ENCODE results near the gene EIF4G3.

GRCh38 chr1:20821466-20821865 is 355.2 kb downstream of the EIF4G3 start:
- TF ChIP-seq CTCF (IDR thresholded peaks at IDR 0.05; ENCODE audit: low read length), result no peak
- no peak for TF ChIP-seq EZH2 (IDR thresholded peaks at IDR 0.05; ENCODE audit: borderline replicate concordance, low read length)

All from OCI-LY1 (cell line).